NCI-H2081 (cell line): Measurements from ENCODE around the gene FN3KRP.

Experiments
- DNase-seq, 2 experiments: peaks; one replicate each; lab custom pipeline; 2025; lab: John Stamatoyannopoulos, UW

FN3KRP gene, protein sequence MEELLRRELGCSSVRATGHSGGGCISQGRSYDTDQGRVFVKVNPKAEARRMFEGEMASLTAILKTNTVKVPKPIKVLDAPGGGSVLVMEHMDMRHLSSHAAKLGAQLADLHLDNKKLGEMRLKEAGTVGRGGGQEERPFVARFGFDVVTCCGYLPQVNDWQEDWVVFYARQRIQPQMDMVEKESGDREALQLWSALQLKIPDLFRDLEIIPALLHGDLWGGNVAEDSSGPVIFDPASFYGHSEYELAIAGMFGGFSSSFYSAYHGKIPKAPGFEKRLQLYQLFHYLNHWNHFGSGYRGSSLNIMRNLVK

DNA sequence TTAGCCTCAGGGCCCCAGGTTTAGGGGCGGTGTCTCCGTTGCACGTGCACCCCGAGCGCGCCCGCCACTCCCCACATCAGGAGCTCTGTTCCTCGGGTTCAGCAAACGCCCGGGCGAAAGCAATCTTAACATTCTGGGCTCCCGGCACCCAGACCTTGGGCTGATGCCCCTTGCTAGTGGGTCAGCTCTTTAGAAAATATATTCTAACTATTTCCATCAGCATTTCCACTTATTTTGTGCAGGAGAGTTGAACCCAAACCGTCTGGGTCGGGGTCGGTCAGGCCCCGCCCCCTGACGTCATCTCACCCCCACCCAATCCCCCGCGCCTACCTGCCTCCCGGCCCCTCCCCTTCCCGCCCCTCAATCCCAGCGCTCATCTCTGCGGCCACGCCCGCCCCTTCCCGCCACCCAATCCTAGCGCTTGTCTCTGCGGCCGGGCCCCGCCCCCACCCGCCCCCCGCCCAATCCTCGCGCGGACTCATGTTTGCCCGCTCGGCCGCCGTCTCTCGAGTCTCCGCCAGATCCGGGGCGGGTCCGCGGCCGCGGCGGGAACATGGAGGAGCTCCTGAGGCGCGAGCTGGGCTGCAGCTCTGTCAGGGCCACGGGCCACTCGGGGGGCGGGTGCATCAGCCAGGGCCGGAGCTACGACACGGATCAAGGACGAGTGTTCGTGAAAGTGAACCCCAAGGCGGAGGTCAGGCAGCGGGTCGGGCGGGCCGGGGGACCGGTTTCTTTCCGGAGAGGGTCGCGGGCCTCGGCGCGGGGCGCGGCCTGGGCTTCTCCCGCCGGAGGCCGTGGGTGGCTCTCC lies at the start of gene FN3KRP:
Gene FN3KRP, plus strand, starts transcription at position 504 of the 808 bp plus-strand sequence. Its CDS starts 50 bp downstream, at position 554.
- peak; percentile 96 to 98 for DNase-seq

DNA sequence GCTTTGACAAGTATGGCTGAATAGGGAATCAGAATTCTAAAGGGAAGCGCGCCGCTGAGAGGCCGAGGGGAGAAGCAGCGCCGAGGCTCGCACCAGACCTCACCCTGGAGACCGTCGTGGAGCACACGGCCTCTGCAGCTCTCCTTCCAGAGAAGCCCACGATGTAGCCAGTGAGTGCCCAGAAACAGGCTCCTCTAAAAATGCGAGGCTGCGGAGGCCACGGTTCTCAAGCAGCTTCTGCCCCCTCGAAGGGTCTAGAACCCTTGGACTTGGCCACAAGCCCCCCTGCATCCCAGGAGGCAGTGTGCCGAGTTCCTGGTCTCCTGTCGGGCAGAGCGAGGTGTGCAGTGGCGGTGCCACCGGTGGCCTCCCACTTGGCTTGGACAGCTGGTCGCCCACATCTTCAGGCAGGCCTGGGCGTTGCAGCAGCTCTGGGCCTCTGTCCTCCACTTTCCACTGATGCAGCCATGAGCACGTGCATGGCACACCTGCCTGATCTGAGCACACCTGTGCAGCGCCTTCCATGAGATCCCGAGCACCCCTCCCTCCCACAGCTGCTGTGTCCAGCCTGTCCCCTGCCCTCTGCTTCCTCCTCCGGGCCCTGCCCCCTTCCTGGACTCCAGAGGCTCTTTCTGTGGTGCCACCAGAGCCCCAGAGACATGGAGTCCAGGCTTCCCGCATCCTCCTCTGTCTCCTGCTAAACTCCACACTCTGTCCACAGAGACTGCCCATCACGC lies 49.4 kb upstream of the FN3KRP start:
- DNase-seq = no peak

GRCh38 chr17:82667668-82668000 lies 48.9 kb upstream of the FN3KRP start:
- DNase-seq = no peak

DNA sequence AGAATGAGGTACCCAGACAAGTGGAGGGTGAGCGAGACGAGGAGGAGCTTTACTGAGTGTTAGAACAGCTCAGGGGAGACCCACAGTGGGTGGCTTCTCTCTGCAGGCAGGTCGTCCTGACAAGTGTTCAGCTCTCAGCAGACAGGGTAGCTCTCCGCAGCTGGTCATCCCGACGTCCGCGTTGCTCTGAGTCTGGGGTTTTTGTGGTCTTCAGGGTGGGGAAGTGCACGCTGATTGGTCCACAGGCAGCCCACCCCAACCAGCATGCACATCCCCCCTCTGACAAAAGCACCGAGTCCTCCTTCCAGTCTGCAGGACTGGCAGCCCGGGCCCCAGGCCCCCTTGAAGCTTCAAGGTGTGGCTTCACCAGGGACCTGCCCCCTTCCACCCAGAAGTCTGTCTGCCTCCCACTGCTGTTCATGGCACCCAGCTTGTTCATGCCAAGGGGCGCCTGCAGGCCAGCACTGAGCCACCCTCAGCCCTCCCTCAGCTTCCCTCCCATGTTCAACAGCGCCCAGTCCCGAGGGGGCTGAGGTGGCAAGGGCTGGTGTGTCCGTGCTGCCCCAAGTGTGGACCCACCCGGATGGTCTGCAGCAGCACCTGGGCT lies 48.4 kb upstream of the FN3KRP start:
- no peak for DNase-seq

DNA sequence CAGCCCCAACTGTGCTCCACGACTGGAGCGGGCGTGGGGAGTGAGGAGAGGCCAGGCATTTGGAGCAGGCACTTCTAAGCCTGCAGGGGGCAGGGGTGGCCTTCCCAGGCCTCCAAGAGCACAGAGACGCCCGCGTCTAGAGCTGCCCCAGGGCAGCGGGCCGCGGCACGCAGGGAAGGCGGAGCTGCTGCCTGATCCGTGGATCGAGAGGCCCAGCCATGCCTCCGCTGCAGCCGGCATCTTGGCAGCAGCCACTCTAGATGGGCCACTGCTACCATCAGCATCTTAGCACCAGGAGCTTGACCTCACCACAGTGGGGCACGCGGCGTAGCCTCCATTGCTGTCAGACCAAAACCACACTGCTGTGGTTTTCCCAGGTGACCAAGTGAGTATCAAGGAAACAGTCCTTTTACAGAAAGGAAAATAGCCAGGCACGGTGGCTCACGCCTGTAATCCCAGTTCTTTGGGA lies 47.8 kb upstream of the FN3KRP start:
- no peak for DNase-seq

DNA sequence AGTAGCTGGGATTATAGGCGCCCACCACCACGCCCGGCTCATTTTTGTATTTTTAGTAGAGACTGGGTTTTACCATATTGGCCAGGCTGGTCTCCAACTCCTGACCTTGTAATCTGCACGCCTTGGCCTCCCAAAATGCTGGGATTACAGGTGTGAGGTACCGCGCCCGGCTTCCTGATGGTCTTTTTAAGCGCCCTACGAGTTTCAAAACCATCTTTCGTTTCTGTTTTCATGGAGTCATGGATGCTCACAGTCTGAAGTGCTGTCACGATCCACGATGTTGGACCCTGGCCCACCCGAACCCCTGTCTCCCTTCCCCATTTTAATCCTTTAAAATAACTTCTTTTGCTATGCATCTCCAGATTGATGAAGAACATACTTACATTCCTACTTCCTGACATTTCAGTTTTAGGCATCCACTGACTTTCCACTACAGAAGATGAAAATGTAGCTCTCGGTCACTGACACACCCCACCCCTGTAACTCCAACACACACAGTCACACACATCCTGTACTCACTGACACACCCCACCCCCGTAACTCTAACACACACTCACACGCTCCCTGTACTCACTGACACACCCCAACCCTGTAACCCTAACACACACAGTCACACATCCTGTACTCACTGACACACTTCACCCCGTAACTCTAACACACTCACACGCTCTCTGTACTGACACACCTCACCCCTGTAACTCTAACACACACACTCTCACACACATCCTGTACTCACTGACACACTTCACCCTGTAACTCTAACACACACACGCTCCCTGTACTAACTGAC lies 45.6 kb upstream of the FN3KRP start:
- DNase-seq = no peak

DNA sequence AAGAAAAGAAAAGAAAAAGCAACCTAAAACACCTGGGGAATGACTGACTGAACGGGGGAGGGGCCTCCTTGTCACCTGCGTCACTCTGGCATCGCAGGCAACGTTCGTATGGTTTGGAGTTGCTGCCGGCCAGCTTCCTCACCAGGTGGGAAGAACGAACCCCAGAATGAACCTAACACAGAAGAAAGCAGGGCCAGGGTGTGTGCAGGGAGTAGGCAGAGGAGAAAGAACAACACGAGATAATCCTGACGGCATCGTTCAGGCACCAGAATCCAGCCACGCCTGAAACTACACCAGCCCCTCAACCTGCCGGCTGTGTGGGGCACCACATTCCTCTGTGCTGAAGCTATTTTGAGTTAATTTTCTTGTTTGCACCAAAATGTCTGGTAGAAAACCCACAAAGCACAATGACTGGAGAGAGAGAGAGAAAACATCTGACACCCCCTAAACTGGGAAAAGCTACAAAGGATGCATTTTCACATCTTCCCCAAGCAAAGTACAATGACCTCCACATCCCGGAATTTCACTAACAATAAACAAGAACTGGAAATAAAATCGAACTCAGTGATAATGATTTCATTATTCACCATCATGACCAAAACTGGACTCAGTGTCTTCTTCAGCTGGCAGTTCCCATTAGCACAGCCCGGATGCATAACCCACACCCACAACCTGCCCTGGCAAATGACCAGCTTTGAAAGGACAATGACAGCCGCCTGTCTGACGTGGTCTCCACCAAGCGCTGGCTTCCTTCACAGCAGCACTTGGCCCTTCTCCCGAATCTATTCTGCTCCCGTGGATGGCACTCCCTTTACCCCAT lies 41.6 kb upstream of the FN3KRP start:
- peak in 1 of 2 experiments; percentile 26 for DNase-seq

DNA sequence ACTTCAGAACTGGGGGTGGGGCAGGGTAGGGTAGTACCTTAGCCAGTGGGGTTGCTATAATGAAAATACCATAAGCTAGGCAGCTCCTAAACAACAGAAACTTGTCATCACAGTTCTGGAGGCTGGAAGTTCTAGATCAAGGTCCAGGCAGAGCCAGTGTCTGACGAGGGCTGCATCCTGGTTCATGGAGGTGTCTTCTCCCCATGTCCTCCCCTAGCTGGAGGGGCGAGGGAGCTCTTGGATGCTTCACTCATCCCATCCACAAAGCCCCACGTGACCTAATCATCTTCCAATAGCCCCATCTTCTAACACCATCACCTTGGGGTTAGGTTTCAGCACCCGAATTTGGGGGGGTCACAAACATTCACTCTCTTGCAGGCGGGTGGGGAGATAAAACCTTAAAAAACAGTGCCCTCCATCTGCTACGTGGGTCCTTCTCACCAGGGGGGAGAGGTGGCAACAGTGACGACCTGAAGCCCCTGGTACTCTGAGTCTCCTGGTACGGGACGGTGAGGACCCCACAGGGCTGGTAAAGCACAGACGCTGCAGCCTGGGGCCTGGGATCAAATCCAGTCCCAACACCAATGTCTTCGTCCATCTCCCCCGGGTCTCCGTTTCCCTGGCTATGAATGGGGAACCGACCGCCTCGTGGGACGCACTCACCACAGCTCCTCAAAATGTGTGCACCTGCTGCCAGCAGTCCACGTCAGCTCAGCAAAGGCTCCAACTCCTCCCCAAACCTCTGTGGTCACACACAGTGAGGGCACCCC lies 40.8 kb upstream of the FN3KRP start:
- no peak for DNase-seq

DNA sequence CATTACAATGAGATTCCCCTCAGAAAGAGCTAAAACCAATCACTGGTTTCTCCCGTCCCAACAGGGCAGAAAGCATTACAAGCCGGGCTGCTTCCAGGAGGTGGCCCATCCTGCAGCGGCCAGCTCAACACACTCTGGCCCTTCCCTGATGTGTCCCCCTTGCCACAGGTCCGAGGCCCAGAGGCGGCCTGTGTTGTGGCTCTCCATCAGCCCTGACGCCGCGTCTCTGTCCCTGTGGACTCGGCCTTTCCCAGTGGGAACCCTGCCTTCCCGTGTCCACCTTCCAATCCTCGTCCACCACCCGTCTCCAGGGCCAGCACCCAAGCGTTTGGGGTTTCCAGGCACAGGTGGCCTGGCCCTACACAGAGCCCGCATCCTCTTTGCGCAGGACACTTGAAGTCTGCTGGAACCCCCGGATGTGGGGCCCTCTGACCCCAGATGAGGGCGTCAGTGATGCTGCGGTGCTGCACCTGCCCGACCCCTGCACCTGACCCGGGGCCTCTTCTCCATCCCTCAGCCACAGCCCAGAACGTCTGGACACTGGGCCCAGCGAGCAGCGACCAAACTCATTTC lies 39.1 kb upstream of the FN3KRP start:
- DNase-seq = no peak

DNA sequence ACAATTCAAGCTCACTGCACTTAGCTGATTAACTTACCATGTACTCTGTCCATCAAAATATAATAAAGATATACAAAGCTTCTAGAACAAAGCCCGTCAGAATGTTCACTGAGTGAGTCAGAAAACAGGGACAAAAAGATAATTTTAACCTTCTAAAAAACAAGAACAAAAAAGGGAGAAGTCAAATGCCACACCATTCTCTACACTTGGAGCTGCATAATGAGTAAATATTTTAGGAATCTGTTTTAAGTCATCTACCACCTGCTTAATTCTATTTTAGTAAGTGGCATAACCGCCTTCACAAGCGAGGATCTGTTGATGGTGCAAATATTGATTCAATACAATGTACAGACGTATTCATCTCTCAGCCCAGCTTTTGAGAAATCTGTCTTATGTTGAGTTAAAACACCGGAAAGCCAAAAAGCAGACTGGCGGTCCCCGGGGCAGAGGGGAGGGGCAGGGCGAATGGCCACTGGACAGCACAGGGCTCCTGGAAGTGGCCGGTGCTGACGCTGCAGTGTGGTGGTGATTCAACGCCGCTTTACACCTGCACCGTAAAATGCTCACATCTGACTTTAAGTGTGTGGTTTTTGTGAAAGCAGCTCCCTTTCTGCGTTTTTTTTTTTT lies 38.1 kb upstream of the FN3KRP start:
- peak; percentile 43 to 66 for DNase-seq

DNA sequence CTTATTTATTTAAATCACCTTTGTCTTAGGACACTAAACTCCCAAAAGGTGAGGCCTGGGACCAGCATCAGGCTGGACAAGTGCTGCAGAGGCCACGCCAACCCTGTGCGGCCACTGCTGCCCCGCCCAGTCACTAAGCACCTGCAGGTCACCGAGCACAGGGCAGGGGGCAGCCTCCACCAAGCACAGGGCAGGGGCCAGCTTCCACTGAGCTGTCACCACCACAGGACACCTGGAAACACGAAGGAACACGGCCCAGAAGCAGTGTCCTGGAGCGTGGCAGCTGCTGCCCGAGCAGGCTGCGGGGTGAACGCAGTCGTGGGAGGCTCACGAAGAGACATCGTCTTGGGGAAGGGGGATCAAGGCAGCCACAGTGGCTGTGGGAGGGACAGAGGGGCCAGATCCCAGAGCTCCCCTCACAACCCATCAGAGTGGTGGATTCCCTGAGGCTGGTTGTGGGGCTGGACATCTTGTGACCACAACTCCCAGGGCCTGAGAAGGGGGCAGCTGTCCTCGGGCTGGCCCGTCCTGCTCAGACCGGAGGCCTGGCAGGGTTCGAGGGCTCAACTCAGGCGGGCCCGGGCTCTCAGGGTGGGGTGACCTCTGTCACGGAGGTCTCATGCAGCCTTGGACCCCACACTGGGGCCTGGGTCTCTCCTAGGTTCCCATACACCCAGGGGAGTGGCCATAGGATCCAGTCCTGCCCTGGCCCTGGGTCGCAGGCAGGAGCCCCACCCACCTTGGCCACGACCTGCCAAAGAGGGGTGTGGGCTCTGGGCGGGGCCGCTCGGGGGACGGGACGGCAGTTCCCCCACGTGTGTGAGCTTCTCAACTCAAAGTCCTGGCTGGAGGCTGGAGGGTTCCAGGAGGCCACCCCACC lies 36.7 kb upstream of the FN3KRP start:
- DNase-seq = no peak

GRCh38 chr17:82681547-82681946 lies 35.0 kb upstream of the FN3KRP start:
- no peak for DNase-seq

- DNase-seq = no peak
Measured at GRCh38 chr17:82683534-82683933, 33.0 kb upstream of the FN3KRP start.

GRCh38 chr17:82684228-82684841 lies 32.2 kb upstream of the FN3KRP start:
- no peak for DNase-seq

DNA sequence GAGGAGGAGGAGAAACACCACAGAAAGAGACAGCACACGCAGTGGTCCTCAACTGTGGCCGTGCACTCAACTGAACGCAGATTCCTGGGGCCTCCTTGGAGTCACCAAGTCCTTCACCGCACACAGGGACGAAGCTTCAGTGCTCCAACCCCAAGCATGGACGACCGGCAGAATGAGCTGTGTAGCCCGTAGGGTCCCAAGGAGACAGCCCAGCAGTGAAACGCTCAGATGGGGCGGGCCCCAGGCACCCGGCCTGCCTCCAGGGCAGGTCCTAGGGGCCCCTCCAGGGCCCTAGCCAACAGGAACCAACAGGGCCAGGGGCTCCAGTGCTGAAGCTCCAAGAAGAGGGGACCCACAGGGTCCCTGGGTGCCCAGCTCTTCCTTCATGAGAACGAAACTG lies 31.2 kb upstream of the FN3KRP start:
- no peak for DNase-seq

DNA sequence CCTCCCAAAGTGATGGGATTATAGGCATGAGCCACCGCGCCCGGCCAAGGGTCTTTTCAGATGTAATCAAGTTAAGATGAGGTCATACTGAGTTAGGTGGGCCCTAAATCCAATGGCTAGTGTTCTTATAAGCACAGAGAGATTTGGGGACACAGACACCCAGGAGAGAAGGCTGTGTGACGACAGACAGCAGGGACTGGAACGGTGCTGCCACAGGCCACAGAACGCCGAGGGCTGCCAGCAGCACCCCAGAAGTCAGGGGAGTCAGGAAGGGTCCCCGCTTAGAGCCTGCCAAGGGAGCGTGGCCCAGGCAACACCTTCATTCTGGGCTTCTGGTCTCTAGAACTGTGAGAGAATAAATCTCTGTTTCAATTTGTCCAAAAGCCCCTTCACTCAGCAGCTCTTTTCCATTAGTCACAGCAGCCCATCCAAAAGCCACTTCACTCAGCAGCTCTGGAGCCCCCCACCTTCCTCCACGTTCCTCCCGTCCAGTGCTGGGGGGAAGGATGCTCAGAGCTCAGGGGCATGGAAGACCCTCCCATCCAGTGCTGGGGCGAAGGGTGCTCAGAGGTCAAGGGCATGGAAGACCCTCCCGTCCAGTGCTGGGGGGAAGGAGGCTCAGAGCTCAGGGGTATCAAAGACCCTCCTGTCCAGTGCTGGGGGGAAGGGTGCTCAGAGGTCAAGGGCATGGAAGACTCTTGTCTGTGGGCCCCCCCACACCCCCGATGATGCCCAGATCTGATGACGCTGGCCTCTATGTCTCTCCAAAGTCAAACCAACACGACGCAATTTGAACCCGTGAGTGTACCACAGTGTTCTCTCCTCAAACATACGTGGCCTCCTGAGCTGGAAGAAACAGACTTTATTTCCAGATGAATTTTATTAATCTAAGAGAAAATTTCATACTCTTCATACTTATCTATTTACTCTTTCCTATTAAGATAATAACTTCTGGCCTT lies 29.9 kb upstream of the FN3KRP start:
- DNase-seq = no peak
